CD4-positive, alpha-beta T cell treated with Interleukin-15 for 4 hours (primary cell): ENCODE data around the gene NIT1.
"Not testable (repeated sequence)": the region's sequence is repeated elsewhere in the genome, so short reads cannot be mapped to it uniquely, and the experiment has no call there.

Source experiments
- DNase-seq: peaks from one replicate; pipeline ENCODE4 v3.0.0-alpha.2; 2020; ENCODE audit warnings: low spot score

Gene NIT1

DNA sequence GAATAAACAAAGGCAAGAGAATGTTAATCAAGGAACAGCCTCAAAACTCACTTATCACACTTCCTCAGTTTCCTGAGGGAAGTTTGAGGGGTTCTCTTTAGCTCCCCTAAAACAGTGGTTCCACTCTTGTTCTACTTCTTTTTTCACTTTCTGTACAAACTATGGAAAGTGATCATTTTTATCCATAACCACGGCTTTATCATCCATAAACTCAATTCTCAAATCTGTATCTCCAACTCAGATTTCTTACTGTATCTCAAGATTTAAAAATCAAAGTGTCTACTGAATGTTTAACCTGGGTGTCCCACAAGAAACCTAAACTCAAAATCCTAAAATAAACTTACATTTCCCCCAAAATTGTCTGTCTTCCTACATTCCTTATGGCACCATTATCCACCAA is 4.0 kb upstream of the NIT1 start:
- no peak for DNase-seq

DNA sequence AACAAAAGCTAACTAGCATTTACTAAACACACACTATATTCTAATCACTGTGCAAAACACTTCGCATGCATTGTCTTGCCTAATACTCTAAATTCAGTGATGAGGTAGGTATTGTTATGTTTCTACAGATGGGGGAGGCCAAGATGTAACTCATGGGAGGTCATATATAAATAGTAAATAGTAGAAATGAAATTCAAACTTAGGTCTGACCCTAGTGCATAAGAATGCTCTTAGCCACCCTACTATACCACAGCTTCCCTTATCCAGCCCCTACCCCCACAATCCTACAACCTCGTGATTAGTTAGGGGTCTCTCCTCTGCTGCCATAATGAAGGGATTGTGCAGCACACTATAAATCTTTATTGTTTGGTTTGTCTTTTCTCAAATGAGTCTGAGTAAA is 3.3 kb upstream of the NIT1 start:
- DNase-seq = no peak

DNA sequence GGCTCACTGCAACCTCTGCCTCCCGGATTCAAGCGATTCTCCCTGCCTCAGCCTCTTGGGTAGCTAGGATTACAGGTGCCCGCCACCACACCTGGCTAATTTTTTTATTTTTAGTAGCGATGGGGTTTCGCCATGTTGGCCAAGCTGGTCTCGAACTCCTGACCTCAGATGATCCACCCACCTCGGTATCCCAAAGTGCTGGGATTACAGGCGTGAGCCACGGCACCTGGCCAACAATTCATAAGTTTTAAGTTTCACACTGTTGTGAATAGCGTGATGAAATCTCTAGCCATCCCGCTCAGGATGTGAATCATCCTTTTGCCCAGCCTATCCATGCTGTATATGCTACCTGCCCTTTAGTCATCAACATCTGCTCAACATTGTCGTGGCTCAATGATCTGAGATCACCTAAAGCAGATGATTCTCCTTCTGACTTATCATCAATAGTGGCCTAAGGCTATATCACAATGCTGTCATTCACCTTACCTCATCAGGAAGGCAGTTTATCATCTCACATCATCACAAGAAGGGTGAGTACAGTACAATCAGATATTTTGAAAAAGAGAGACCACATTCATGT is 2.7 kb upstream of the NIT1 start:
- peak; percentile 41 for DNase-seq

DNA sequence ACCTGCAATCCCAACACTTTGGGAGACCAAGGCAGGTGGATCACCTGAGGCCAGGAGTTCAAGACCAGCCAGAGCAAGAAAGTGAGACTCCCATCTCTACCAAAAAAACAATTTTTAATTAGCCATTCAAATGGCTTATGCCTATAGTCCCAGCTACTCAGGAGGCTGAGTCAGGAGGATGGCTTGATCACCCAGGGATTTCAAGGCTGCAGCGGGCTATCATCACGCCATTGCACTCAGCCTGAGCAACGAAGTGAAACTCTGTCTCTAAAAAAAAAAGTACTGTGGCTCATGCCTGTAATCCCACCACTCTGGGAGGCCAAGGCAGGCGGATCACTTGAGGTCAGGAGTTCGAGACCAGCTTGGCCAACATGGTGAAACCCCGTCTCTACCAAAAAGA is 1.9 kb upstream of the NIT1 start:
- not testable (repeated sequence) for DNase-seq

DNA sequence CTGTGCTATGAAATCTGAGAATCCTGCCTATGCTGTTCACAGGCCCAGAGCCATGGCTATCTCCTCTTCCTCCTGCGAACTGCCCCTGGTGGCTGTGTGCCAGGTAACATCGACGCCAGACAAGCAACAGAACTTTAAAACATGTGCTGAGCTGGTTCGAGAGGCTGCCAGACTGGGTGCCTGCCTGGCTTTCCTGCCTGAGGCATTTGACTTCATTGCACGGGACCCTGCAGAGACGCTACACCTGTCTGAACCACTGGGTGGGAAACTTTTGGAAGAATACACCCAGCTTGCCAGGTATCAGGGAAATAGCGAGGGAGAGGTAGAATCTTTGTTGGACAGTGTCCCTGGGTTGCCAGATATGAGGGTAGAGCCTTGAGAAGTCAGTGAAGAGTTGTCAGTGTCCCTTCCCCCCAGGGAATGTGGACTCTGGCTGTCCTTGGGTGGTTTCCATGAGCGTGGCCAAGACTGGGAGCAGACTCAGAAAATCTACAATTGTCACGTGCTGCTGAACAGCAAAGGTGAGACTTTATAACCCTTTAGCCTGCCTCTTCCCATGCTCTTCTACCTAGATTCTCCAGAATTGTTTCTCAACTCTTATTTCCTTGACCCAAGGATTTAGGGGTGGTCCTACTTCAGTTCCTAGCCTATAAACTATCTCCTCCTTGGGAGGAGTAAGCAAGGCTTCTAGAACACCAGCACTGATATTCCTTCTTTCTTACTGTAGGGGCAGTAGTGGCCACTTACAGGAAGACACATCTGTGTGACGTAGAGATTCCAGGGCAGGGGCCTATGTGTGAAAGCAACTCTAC is 1.4 kb downstream of the NIT1 start:
- peak; percentile 71 for DNase-seq

DNA sequence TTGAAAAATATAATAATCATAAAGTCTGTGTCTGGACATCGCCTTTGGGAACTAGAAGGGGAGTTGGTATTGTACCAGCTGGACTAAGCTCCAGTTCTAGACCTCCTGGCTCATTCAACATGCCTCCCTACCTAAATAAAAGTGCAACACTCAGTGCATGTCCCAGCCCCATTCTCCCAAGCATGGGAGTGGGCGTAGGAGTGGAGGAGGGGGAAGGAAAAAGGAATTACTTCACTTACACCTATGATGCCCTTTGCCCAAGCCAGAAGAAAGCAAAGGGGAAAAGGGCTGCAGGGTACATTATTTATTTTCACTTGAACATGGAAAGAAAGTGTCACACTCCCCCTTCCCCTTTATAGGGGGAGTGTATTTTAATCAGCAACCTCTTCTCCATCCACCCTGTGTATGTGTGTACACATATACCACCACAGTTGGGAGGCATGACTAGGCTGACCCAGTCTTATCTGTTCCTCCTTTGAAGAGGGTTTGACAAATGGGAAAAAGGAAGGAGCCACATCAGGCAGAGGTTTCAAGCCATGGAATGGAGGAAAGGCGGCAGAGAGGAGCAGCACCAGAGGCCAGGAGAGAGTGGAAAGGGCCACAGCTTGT is 3.2 kb downstream of the NIT1 start:
- DNase-seq = no peak

DNA sequence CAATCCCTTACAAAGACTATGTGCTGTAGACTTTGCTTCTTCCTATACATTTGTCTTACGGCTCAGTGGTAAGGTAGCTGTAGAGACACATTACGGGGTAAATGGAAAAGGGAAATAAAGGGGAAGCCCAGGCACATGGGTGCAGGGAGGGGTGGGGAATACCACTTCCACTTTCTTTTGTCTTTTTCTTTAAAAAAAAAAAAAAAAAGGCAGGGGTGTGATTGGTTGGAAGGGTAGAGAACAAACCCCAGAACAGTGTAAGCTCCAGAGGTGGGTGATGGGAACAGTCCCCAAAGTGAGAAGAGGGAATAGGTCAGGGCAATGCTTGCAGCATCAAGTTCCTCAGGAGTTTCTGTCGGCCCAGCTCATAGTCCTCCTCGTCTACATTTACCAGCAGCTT is 3.9 kb downstream of the NIT1 start:
- DNase-seq = no peak

DNA sequence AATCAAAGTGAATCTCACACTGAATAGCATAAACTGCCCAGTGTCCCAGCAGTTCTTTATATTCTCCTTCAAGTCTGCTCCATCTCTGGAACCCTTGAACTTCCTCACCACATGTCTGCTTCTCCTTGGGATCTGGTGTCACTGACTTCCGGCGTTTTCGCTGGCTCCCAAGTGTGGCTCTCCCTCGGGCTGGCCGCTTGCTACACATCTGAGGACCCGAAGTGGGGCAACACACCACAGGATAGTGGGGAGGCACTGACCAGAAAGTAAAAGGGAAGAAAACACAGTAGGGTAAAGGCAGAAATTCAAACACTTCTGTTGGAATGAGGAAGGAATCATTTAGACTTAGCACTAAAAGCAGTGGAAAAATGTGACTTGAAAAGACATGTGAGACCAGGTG is 5.1 kb downstream of the NIT1 start:
- DNase-seq = no peak

DNA sequence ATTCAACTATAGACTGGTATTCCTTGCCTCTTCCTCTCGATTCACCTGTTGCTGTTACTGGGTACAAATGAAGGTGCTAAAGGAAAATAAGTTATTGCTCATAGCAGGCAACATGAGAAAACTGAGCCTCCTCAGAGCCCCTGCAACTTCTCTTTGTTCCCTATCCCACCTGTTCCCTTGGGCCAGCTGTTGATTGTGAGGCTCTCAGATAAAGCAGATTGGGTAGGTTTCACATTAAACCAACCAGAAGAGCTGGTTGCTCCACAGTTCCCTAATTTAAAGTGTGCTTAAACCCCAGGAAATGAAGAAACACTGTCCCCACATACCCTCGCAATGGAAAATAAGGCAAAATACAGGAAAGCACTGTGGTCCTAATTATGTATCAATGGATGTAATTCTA is 9.7 kb downstream of the NIT1 start:
- no peak for DNase-seq

DNA sequence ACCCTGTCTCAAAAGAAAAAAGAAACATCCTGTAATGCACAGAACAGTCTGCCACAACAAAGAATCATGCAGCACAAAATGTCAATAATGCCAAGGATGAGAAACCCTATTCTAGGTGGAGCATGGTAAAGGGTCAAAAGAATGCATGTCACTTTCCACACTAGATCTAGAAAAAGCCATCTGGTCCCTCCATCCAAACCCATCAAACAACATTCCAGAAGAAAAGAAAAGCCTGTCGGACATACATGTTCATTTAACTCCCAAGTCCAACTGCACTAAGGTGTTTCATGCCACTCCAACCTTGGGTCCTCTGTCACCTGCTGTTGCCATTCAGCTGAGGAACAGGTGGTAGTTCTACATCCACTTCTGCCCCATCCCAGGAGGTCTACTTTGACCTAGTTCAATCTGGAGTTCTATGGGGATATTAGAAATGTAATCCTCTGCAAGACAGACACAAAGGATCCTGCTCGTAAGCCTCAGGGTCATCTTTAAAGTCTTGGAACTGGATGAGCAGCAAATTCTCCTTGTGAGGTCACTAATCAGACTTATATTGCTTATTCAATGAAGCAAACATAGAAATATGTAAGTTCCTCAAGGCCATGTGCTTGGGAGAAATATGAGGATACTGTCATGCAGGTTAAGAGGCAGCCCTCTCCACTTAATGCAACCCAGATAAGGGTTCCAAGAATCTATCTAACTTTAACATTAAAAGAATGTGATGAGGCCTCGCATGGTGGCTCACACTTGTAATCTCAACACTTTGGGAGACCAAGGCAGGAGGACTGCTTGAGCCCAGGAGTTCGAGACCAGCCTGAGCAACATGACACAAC is 10.9 kb downstream of the NIT1 start:
- DNase-seq = no peak

DNA sequence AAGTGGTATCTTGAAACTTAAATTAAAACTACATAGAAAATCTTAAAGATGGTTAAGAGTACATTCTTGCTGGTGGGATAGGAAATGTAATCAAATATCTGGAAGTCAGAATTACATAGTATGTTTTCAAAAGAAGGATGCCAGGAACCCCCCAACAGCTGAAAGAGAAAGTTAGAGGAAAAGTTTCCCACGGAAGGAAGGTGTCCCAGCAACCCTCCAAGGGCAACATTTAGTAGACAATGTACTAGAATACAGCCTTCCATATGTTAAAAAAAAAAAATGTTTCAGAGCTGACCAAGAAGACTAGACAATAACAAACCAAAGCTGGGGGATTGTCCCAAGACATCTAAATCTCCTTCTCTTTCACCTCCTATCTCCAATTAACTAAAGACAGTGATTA is 12.4 kb downstream of the NIT1 start:
- no peak for DNase-seq

DNA sequence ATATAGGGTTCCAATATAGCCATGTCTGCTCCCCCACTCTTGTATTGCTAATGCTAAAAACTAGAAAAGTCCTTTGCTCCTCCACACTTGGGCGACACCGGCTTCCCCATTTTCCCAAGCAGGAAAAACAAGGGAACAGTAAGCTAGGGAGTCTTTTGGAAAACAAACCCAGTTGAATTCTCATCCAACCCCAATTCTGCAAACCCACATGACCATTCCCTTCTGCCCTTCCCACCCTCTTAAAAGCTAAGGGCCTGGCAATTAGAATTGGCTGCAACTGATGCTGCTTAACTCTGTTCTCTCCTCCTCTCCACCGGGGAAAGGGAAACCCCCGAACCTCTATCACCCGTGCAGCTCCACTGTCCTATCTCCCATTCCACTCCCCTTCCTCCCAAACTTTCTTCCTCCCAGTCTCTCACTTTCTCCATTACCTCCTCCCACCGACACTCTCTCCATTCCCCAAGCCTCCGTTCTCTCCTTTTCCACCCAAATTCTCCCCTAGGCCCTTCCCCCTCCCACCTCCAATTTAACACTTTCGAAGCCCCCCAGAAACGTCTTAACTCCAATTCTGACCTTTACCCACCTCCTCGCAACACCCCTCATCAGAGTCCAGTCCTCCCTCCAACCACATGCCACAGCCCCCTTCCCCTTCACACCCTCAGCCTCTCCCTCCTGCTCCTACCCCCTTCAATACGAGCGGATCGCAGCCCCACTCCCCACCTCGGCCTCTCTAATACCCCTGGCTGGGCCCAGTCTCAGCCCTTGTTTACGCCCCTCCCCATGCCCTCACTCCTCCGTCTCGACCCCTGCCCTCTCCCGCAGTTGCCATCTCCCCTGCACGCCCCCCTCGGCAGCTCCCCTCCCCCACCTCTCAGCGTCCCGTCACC is 13.9 kb downstream of the NIT1 start:
- no peak for DNase-seq

DNA sequence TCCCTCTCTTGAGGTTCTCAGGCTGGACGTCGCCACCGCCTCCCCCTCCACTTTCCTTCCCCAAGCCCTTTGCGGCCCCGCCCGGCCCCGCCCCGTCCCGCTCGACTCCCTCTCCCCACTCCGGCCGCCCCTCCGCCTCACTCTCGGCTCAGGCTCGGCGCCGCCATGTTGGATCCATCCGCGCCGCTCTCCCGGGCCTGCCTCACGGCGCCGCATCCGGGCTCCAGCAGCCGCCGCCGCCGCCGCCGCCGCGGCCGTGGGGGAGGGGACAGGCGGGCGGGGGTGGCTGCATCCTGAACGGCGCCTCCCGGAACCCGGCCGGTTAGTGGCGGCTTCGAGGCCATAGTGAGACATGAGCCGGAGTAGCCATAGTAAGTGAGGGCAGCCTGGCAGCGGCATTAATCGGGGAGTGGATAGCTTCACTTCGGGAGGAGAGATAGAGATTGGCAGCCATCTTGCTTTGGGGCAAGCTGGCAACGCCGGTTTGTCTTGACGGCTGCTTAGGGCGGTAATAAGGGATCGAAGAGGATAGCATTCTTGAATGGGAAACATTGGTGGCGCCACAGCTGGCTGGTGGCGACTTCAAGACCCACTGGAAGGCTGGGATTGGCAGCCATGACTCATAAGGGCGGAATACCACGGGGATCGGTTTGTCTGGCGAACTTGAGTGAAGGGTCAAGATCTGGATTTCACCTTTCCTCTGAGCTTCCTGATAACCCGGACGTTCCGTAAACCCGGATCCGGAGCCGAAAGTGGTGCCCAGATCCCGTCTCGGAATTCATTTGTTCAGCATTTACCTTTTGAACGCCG is 14.7 kb downstream of the NIT1 start, which contains the start of gene DEDD:
Gene DEDD, minus strand, starts transcription at position 258 of the 810 bp plus-strand sequence. CDS start 8,205 bp downstream, outside the sequence.
- DNase-seq = peak; percentile 94

DNA sequence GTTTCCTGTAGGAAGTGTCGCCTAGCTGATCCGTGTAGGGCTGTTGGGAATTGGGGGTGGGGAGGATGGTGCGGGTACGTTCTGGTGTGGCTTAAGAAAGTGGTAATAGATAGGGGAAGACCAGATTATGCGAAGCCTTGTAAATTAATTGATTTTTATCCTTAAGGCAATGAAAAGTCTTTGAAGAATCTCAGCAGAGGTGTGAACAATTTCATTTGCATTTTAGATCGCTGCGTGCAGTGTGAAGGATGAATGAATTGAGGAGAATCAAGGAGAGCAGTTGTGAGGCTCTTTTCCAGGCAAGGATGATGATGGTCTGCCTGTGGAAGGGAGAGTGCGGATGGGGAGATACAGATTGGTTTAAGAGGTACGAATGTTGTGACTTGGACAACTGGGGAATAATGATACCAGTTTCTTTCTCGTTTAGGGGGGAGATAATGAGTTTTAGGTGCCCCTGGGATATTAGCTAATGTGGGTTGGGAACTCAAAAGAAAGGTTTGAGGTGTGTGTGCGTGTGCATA is 15.4 kb downstream of the NIT1 start:
- DNase-seq = no peak

DNA sequence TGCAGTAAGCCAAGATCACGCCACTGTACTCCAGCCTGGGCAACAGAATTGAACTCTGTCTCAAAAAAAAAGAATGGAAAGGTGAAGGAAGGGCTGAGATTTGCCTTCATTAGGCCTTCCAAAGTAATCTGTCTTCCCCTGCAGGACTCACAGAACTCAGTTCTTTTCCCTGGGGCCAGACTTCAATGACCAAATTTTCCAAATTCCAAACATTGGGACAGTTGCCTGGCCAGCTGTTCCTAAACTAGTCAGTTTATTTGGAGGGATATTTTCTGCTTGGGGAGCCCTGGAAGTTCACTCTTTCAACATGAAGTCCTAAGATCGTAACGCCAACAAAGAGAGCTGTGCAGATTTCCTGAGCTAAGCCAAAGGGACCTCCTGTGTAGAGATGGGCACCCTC is 20.0 kb downstream of the NIT1 start:
- DNase-seq = no peak

DNA sequence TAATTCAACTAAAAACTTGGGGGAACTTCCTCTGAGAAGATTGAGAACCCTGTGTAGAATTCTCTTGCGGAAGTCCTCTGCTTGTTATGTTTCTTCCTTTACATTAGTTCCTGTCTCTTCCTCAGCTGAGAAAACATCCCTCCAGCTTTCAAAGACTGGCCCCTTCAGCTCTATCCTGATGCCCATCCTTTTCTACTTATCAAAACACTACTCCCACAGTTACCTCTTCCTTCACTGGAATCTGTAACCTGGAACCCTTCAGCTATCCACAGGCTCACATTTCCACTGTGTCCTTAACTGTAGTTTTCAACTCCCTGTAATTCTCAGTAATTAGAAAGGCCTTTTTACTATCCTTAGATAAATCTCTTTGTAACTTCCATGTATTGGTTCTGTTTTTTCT is 20.5 kb downstream of the NIT1 start:
- no peak for DNase-seq

DNA sequence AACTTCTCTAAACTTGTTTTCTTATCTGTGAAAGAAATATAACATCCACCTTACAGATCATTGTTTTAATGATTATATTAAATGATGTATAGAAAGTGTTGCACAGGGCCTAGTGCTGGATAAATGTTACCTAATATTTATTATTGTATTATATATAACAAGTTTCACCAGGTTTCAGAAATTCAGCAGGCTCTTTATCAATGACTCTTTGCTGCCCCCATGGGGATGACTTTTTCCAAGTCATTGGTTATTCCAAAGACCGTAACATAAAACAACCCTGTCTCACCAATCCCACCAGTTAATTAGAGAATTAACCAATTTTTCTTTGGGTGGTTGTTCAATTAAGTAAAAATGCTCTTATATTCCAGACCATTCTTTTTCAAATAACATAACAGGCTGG is 21.9 kb downstream of the NIT1 start:
- DNase-seq = peak; percentile 63

DNA sequence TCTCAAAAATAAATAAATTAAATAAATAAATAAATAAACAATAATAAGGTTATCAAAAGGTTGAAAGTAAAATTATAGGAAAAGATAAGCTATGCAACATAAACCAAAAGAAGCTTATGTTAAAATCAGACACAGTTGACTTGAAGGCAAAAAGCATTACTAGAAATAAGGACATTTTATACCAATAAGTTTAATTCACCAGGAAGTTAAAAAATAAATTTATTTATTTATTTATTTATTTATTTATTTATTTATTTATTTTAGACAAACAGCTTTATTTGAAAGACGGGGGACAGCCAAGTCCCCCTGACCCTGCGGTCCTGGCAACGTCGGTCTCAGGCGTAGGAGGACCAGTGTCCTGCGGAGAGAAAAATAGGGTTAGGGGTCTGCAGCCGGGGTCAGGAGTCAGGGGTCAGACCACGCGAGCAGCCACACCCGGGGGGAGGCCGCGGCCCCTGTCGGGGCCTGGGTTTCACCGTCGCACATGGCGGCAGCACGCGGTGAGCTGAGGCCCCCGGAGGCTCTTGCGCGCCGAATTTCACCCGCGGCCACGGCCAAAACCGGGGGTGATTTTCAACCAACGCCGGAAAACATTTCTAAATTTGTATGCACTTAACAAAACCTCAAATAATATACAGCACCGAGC is 23.0 kb downstream of the NIT1 start:
- DNase-seq = no peak

DNA sequence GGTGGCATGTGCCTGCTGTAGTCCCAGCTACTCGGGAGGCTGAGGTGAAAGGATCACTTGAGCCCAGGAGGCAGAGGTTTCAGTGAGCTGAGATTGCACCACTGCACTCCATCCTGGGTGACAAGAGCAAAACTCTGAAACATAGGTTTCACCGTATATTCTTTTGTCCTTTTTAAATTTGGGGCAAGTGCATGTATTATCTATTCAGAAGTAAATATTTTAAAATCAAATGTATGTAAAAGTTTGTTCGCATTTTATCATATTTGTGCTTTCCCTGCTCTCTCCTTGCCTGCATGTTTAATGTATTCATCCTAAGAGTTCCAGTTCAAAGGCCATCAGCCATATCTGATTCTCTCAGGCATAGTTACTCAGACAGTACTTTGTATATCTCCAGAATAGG is 27.9 kb downstream of the NIT1 start:
- DNase-seq = no peak

DNA sequence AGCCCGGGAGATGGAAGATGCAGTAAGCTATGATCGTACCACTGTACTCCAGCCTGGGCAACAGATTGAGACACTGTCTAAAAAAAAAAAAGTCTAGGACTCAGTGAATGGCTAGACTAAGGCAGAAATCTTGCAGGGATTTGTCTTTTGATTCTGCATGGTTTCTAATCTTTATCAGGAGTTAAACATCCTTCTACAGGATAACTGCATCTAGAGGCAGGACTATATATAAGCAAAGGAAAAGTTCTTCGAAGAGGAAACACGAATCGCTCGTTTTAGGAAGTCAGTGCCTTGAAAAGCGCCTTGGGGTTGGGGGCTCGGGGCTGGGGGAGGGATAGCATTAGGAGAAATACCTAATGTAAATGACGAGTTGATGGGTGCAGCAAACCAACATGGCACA is 35.3 kb downstream of the NIT1 start:
- no peak for DNase-seq
